ENCODE results near the gene LPIN1.
"Not testable (repeated sequence)": the region's sequence is repeated elsewhere in the genome, so short reads cannot be mapped to it uniquely, and the experiment has no call there.

Gene LPIN1

GRCh38 chr2:11786592-11786991 is 40.2 kb downstream of the LPIN1 start:
- no peak for DNase-seq

- no peak for DNase-seq
Measured at GRCh38 chr2:11787991-11788390, 41.6 kb downstream of the LPIN1 start.

GRCh38 chr2:11788461-11789124 is 42.2 kb downstream of the LPIN1 start:
- DNase-seq: no peak

GRCh38 chr2:11789243-11789642 is 42.8 kb downstream of the LPIN1 start:
- no peak for DNase-seq

- no peak for DNase-seq
Measured at GRCh38 chr2:11790228-11790627, 43.8 kb downstream of the LPIN1 start.

- no peak for DNase-seq
Measured at GRCh38 chr2:11795590-11795989, 49.2 kb downstream of the LPIN1 start.

- DNase-seq: no peak
Measured at GRCh38 chr2:11796190-11797171, 50.0 kb downstream of the LPIN1 start.

GRCh38 chr2:11797846-11798245 is 51.4 kb downstream of the LPIN1 start:
- DNase-seq: no peak

- DNase-seq: no peak
Measured at GRCh38 chr2:11798701-11799435, 52.4 kb downstream of the LPIN1 start.

- no peak for DNase-seq
Measured at GRCh38 chr2:11799826-11800225, 53.4 kb downstream of the LPIN1 start.

GRCh38 chr2:11802782-11803191 is 56.4 kb downstream of the LPIN1 start:
- DNase-seq: no peak

- DNase-seq: no peak
Measured at GRCh38 chr2:11805024-11805423, 58.6 kb downstream of the LPIN1 start.

- DNase-seq: no peak
Measured at GRCh38 chr2:11805920-11806319, 59.5 kb downstream of the LPIN1 start.

GRCh38 chr2:11807156-11808015 is 61.0 kb downstream of the LPIN1 start:
- DNase-seq: no peak

GRCh38 chr2:11808016-11808400 is 61.6 kb downstream of the LPIN1 start:
- no peak for DNase-seq

- no peak for DNase-seq
Measured at GRCh38 chr2:11809586-11810236, 63.3 kb downstream of the LPIN1 start.

GRCh38 chr2:11810237-11810977 is 64.0 kb downstream of the LPIN1 start:
- DNase-seq: no peak

- DNase-seq: no peak
Measured at GRCh38 chr2:11811036-11811654, 64.7 kb downstream of the LPIN1 start.

GRCh38 chr2:11812466-11813248 is 66.2 kb downstream of the LPIN1 start:
- DNase-seq: no peak

- not testable (repeated sequence) for DNase-seq
Measured at GRCh38 chr2:11813345-11813744, 66.9 kb downstream of the LPIN1 start.

Measured in SHP77 treated with DMSO at 0.1 percent for 48 hours (cell line).